OCI-LY7 (cell line): ENCODE measurements around the gene FRAT1. TPM values are rescaled to one million over a fixed set of nuclear protein-coding genes. Genes with fewer than 3 reads are reported as not detected.

Experiments
- BruUV-seq: library from RNA; stranded (reverse); fragments of 400-500 nt; replicated peaks from 2 replicates; lab custom pipeline; 2021; lab: Mats Ljungman, UMichigan
- CTCF ChIA-PET: fragments of 300-600 bp; sonication (Branson Sonifier 250); formaldehyde crosslinking; loops from one replicate; lab custom pipeline; 2022; ENCODE audit warnings: antibody characterized with exemption; ENCODE audit not compliant: unreplicated experiment; lab: Charles Lee
- POLR2A ChIA-PET: fragments of 300-600 bp; sonication (Branson Sonifier 250); formaldehyde crosslinking; loops from one replicate; lab custom pipeline; 2022; ENCODE audit warnings: antibody characterized with exemption; lab: Charles Lee
- DNase-seq: peaks from one replicate; pipeline ENCODE4 v3.0.0-alpha.2; 2015; ENCODE audit warnings: low spot score
- H2AFZ ChIP-seq: fragments of 200-600 bp; sonication (generic), shearing (Covaris generic); 2 replicates; pipeline ENCODE4 v1.6.1; 2014; ENCODE audit warnings: mild to moderate bottlenecking, antibody characterized with exemption, low read length, moderate library complexity
- H3K27ac ChIP-seq: fragments of 200-600 bp; sonication (generic); 2 replicates; pipeline ENCODE4 v1.5.1; 2014; ENCODE audit warnings: mixed run types, low read depth, mild to moderate bottlenecking, moderate library complexity, low read length, inconsistent platforms; ENCODE audit not compliant: poor library complexity, severe bottlenecking
- H3K36me3 ChIP-seq: fragments of 200-600 bp; sonication (generic); 2 replicates; pipeline ENCODE4 v1.6.1; 2014; ENCODE audit warnings: mild to moderate bottlenecking, antibody characterized with exemption, low read length, moderate library complexity, mixed read lengths; ENCODE audit not compliant: insufficient read depth
- H3K4me1 ChIP-seq: fragments of 200-600 bp; sonication (generic); 2 replicates; pipeline ENCODE4 v1.5.1; 2014; ENCODE audit warnings: mild to moderate bottlenecking, low read length; ENCODE audit not compliant: insufficient read depth, poor library complexity, severe bottlenecking
- H3K4me2 ChIP-seq: fragments of 200-600 bp; sonication (generic); 2 replicates; pipeline ENCODE4 v1.6.1; 2014; ENCODE audit warnings: mild to moderate bottlenecking, low read length
- H3K4me3 ChIP-seq: fragments of 200-600 bp; sonication (generic); 2 replicates; pipeline ENCODE4 v1.5.1; 2014; ENCODE audit warnings: mild to moderate bottlenecking, low read depth, low read length; ENCODE audit not compliant: poor library complexity, severe bottlenecking
- H3K79me2 ChIP-seq: fragments of 200-600 bp; sonication (generic); 2 replicates; pipeline ENCODE4 v1.6.1; 2016; ENCODE audit warnings: low read depth, mild to moderate bottlenecking, low read length, moderate library complexity, mixed read lengths; ENCODE audit not compliant: insufficient read depth
- H3K9me2 ChIP-seq: fragments of 200-600 bp; sonication (generic); 2 replicates; pipeline ENCODE4 v1.6.1; 2016; ENCODE audit warnings: mild to moderate bottlenecking, low read length, mixed read lengths; ENCODE audit not compliant: insufficient read depth
- H3K9me3 ChIP-seq: fragments of 200-600 bp; sonication (generic); 2 replicates; pipeline ENCODE4 v1.6.1; 2014; ENCODE audit warnings: mild to moderate bottlenecking, mixed run types, low read length, mixed read lengths
- H4K20me1 ChIP-seq: fragments of 200-600 bp; sonication (generic); 2 replicates; pipeline ENCODE4 v1.6.1; 2014; ENCODE audit warnings: mild to moderate bottlenecking, antibody characterized with exemption, low read length, moderate library complexity, mixed read lengths; ENCODE audit not compliant: insufficient read depth
- CTCF ChIP-seq: fragments of 200-600 bp; sonication (generic); conservative IDR thresholded peaks from 2 replicates; pipeline ENCODE4 v1.5.1; 2014; ENCODE audit warnings: mild to moderate bottlenecking, antibody characterized with exemption, low read length, moderate library complexity, mixed read lengths
- EZH2phosphoT487 ChIP-seq: fragments of 200-600 bp; sonication (generic); IDR thresholded peaks from 2 replicates; pipeline ENCODE4 v1.6.1; 2018; ENCODE audit warnings: low read depth, borderline replicate concordance, mild to moderate bottlenecking, mixed run types, antibody characterized with exemption, low read length, moderate library complexity, mixed read lengths
- intact Hi-C: fragments of 100-400 bp; cut with micrococcal nuclease; formaldehyde crosslinking; loops from one replicate; pipeline ENCODE4 v1.10.0; 2022; ENCODE audit not compliant: unreplicated experiment
- total RNA-seq, 2 experiments: library from RNA; depleted of rRNA in 1 of 2; stranded (reverse); fragments of >200 nt in 1 of 2; shearing (Covaris generic) in 1 of 2; gene quantifications; 2 replicates each; pipeline ENCODE4 v1.2.3, GENCODE V29; 2014 to 2022

The FRAT1 gene
- total RNA-seq, 2 experiments from 2014 or later: 7.0 to 12.2 TPM

GRCh38 chr10:97365761-97366351 lies 46.8 kb downstream of the FRAT1 start:
- Histone ChIP-seq H2AFZ (no peak overlapping the region), H3K9me3 (no peaks in the 10 kb centered on the region), H3K4me3 (no peak overlapping the region), H3K27ac (peak overlapping the region; percentile 53), H3K79me2 (no peaks in the 10 kb centered on the region), H3K4me1 (peaks cover 13% of the 10 kb centered on the region), H4K20me1 (no peaks in the 10 kb centered on the region), H3K9me2 (no peaks in the 10 kb centered on the region), H3K4me2 (peak overlapping the region; percentile 12; the same call in 1 of the 2 replicates), H3K36me3 (peaks cover 68% of the 10 kb centered on the region)
- intact Hi-C loops: no loop called here
- ChIA-PET CTCF (no interaction called here), POLR2A (interaction anchor here (0.5 to 1.5 kb wide), 6 partner anchors 34 to 180 kb away, joined by 3 to 6 read pairs (median 4); partner anchors contain the start of gene RRP12)
- no peak for TF ChIP-seq CTCF
- no peak for TF ChIP-seq EZH2phosphoT487
- DNase-seq: peak; percentile 49
- no TSS peak for BruUV-seq

- H2AFZ ChIP-seq: no peak overlapping the region
- no peaks in the 10 kb centered on the region for H4K20me1 ChIP-seq
- no peaks in the 10 kb centered on the region for H3K9me3 ChIP-seq
- no peak overlapping the region for H3K4me3 ChIP-seq
- no peaks in the 10 kb centered on the region for H3K9me2 ChIP-seq
- CTCF ChIA-PET: no interaction called here
- intact Hi-C loops: no loop called here
- no TSS peak for BruUV-seq
- no peak overlapping the region for H3K4me2 ChIP-seq
- TF ChIP-seq EZH2phosphoT487: no peak
- TF ChIP-seq CTCF: no peak
- H3K79me2 ChIP-seq: no peaks in the 10 kb centered on the region
- no peak for DNase-seq
- POLR2A ChIA-PET: interaction anchor here (0.6 kb wide), 2 partner anchors 26 to 52 kb away, joined by 3 to 4 read pairs; no protein-coding TSS in a partner anchor
- H3K36me3 ChIP-seq: peaks cover 74% of the 10 kb centered on the region
- no peak overlapping the region for H3K27ac ChIP-seq
- H3K4me1 ChIP-seq: peaks cover 13% of the 10 kb centered on the region
Observed at GRCh38 chr10:97366572-97366971, 47.5 kb downstream of the FRAT1 start.

GRCh38 chr10:97367126-97367649 lies 48.1 kb downstream of the FRAT1 start:
- H3K9me3 ChIP-seq: no peaks in the 10 kb centered on the region
- H3K36me3 ChIP-seq: peaks cover 80% of the 10 kb centered on the region
- H3K4me3 ChIP-seq: no peak overlapping the region
- no peak overlapping the region for H3K27ac ChIP-seq
- no peak overlapping the region for H3K4me2 ChIP-seq
- no peaks in the 10 kb centered on the region for H3K9me2 ChIP-seq
- H3K79me2 ChIP-seq: no peaks in the 10 kb centered on the region
- intact Hi-C loops: no loop called here
- H4K20me1 ChIP-seq: no peaks in the 10 kb centered on the region
- H2AFZ ChIP-seq: no peak overlapping the region
- H3K4me1 ChIP-seq: peaks cover 13% of the 10 kb centered on the region
- CTCF ChIA-PET: no interaction called here
- POLR2A ChIA-PET: interaction anchor here (0.7 kb wide), 1 partner anchor 607 kb away, joined by 3 read pairs; no protein-coding TSS in a partner anchor
- no peak for DNase-seq
- no peak for TF ChIP-seq EZH2phosphoT487
- no peak for TF ChIP-seq CTCF
- BruUV-seq: no TSS peak
